GM19043 (cell line): ENCODE data around the gene CTIF.

Source experiments
- ATAC-seq: cut with Tn5 transposase; IDR thresholded peaks from one replicate; pipeline ENCODE4 v1.9.1; 2021; ENCODE audit warnings: low read depth; ENCODE audit not compliant: unreplicated experiment

Gene CTIF

DNA sequence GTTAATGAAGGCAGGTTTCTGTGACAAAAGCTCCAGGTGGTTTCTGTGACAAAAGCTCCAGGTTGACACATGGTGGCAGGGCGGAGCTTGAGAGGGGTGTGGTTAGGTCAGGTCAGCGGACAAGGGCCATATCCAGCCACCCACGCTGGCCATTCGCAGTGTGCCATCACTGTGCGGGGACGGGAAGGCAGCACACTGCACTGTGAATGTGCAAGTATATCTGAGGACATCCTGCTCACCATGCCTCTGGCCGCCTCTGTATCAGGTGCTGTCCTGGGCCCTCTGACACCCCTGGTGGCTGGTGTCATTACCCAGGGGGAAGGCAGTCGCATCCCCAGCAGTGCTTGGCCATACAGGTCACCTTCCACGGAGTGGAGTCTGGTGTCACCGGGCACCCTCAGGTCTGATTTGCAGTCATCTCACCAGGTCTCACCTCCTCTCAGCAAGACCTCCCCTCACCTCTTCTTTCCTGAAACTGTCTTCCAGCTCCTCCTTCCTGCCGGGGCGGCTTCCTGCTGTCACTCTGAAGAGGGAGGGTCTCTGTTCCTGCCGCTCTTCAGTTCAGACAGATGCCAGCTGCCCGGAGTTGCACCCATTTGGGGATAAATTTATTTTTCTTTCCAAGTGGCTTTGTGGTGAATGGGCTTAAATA is 34.9 kb downstream of the CTIF start:
- ATAC-seq, result no peak

DNA sequence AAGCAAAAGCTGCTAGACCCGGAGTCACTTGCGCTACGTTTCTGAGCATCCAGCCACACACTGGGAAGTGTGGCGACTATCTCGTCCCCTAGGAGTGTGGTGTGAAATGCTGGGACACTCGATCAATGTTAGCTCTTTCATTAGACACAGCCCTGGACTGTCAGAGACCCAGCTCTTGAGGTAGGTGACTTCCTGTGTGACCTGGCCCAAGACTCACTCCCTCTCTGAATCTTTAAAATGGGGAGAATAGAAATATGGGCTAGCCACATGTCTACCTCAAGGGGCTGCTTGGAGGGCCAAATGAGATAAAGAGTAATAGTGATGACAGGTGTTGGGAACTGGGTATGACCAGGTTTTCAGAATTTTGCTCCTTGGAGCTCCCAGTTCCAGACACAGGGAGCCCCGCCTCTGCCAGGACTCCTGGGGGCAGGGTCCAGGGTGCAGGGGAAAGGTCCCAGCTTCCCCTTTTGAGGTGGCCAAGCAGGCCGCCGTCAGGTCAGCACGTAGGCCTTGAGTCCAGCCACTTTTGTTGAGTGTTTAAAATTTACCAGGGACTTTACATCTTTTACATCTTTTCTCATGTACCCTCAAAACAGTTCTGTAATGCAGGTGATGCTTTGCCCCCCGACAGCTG is 36.0 kb downstream of the CTIF start:
- ATAC-seq, result no peak

DNA sequence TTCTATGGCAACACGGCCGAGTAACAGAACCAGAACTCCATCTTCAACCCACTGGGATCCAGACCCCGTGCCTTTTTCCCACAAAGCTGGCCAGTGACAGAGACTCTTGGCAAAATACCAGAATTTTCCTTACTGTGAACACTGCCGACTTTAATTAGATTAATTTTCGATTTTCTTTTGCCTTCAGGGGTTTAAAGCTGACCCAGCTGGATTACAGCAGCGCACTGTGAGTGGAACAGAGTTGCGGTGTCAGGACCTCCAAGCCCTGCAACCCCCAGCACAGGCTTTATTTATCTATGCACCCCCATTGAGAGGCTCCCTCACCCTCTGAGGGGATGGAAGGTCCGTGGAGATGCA is 36.4 kb downstream of the CTIF start:
- no peak for ATAC-seq

- no peak for ATAC-seq
Measured at GRCh38 chr18:48575658-48576456, 37.0 kb downstream of the CTIF start.

DNA sequence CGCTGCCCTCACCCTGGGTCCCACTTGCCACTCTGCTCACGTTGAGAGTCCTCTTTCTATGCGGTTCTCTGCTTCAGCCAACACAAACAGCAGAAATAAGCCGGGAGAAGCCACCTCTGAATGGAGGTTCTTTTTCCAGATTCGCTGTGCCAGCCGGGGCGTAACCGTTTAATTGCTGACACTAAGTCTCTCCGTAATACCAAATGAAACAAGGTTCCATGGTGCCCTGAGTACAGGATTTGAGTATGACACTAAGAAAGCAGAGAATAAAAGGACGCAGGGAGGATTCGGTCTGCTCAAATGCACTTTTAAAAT is 37.6 kb downstream of the CTIF start:
- ATAC-seq, result no peak

- ATAC-seq, result no peak
Measured at GRCh38 chr18:48577478-48578190, 38.8 kb downstream of the CTIF start.

GRCh38 chr18:48578289-48578688 is 39.5 kb downstream of the CTIF start:
- no peak for ATAC-seq

DNA sequence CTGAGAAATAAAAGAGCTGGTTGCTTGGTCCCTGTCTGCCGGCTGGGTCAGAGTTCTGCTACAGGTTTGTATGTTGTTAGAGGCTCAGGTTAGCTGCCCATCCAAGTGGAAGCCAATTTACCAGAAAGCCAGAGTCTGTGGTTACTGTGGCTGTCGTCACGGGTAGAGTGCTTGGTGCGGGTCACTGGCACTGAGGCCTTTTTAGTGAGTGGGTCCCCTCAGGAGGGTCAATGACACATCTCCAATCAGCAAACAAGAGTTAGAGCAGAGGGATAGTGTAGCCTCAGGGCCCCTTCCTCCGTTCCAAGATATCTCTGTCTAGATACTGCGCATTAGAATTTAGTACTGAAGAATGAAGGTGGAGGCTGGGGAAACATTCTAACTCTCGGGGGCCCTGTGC is 41.2 kb downstream of the CTIF start:
- ATAC-seq, result no peak

DNA sequence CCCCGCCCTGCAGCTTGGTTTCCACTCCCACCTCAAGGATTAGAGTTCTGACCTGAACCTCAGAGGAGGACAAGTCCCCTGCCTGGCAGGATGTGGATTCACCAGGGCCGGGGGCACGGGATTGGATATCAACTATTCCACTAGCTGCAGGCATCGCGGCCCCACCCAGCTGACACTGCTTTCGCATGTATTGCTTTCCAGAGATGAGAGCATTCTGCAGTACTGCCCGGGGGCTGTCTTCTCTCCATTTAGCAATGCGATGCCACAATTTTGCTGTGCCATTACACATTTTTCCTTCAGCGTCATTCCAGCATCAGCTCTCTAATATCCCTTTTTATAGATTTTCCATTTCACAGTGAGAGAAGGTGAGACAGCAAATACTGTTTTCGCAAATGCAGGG is 42.0 kb downstream of the CTIF start:
- ATAC-seq, result no peak

- ATAC-seq, result no peak
Measured at GRCh38 chr18:48581206-48581605, 42.4 kb downstream of the CTIF start.

- no peak for ATAC-seq
Measured at GRCh38 chr18:48581941-48582340, 43.1 kb downstream of the CTIF start.

DNA sequence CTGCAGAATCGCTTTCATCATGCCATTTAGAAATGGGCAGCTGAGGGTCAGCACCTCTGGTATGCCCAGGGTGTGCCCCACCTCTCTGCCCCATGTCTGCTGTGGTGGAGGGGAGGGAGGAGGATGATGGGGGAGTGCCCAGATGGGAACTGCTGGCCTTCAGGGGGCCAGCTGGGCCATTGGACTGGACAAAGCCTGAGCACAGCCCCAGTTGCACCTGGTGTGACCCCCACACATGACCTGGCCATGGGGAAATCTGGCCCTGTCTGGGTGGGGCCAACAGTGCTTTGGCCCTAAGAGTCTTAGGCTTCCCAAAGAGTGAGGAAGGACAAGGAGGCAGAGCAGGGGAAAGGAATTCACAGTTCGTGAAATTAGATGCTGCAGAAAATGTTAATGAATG is 44.1 kb downstream of the CTIF start:
- no peak for ATAC-seq

DNA sequence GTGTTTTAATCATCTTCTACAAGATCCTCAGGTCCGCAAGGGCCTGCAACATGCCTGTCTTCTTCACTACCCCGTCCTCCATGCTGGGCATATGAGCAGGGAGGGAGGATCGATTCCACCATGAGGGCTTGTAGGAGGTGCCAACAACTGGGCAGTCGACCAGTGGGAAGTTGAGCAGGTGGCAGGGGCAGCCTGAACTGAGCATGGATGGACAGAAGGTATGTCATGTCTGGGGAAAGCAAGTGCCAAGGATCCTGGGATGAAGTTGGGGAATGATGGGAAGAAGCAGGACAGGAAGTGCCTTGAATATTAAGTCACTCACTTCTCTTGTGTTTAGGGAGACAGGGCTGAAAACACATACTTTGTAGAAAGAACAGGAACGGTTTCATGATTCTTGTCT is 44.7 kb downstream of the CTIF start:
- ATAC-seq, result no peak

DNA sequence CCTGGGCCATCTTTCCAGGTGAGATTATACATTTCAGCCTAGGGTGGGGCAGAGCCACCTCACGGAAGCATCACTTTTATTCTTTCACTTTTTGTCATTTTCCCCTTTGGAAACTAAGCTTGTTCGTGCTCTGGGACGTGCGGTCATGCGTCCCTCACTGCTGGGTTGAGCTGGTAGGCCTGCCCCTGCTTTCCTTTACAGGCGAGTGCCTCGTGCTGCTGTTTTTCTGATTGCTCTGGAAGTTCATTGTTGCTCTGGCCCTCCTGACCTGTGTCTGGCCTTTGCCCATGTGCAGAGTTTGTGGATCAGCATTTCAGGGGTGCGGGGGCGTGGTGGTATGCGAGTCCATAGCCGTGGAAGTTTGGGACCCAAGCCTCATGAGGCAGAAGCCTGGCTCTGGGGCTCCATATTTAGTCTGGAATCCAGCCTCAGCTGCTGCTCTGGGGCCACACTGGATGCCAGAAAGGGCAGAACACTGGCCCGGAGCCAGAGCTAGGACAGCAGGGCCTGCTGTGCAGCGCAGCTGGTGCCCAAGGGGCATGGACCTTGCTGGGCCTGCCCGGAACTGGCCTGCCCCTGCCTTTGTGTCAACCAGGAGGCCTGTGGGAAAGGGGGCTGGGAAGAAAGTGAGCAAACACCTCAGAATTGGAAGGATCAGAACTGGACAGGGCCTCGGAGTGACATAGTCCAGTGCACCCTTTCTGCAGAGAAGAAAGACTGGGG is 51.1 kb downstream of the CTIF start:
- ATAC-seq, result no peak

GRCh38 chr18:48590678-48591077 is 51.8 kb downstream of the CTIF start:
- no peak for ATAC-seq

DNA sequence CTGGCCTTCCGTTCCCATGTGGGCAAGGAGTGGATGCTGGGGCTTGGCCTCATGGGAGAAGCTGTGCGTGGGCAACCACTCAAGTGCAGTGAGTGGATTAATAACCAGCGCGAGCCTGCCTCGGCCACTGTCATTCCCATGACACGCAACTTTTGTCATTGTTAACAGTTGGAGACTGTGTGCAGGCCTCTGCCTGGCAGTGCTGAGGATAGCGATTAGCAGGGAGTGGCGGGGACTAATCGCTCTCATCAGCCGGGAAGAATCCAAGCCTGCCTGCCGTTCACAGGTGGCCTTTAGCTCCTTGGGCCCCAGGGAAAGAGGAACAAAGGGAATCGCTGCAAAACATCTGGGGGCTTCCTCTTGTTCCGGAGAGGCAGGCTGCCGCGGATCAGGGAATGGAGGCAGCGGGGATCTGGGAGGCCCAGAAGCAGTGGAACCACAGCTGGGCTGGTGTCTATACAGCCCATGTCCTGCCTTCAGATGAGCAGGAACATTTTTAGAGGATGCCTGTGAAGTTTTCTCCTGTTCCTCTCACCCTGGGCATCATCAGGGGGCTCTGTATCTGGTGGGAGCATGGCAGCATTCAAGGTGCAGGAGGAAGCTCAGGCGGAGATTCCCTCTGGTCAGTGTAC is 53.8 kb downstream of the CTIF start:
- ATAC-seq, result no peak

- ATAC-seq, result no peak
Measured at GRCh38 chr18:48594471-48595094, 55.8 kb downstream of the CTIF start.

GRCh38 chr18:48595703-48596218 is 56.9 kb downstream of the CTIF start:
- no peak for ATAC-seq

DNA sequence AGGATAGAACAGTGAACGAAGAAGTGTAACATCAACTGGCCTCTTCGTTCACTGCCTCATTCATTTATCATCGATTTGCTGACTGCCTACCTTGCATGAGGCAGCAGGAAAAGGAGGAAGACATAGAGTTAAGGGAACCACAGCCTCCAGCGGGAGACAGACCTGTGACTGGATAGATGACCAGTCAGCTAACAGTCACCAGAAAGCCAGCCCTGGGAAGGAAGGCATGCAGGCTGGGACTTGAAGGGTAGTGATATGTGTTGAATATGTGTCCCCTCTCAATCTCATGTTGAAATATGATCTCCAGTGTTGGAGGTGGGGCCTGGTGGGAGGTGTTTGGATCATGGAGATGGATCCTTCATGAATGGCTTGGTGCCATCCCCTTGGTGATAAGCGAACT is 58.3 kb downstream of the CTIF start:
- ATAC-seq, result no peak

DNA sequence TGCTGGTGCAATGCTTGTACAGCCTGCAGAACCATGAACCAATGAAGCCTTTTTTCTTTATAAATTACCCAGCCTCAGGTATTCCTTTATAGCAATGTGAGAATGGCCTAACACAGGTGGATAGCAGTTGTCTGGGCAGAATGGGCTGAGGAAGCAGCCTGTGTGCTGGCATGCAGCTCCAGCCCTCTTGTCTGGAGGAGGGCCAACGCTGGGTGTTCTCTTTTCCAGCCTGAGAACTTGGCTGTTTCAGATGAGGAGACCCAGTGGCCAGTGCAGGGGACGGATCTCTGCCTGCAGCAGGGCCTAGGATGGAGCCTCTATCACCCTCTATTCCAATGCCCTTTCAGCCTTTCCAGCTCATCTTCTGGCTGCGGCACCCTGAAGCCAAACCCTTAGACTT is 58.8 kb downstream of the CTIF start:
- ATAC-seq, result no peak
